ENCODE results near the gene CUBN. TPM values are rescaled to one million over a fixed set of nuclear protein-coding genes. Genes with fewer than 3 reads are reported as not detected.

CUBN gene
- total RNA-seq, 1 donor from 2014 or later: 0.32 TPM

GRCh38 chr10:17144757-17145156, 15.1 kb upstream of the CUBN start:
- Mint-ChIP-seq H3K4me3 (ENCODE audit: unreplicated experiment) (no peak overlapping the region), H3K4me1 (ENCODE audit: low read depth, unreplicated experiment) (no peaks in the 10 kb centered on the region), H3K27me3 (ENCODE audit: unreplicated experiment) (no peaks in the 10 kb centered on the region), H3K27ac (ENCODE audit: unreplicated experiment) (no peak overlapping the region), H3K36me3 (ENCODE audit: unreplicated experiment) (no peaks in the 10 kb centered on the region), H3K9me3 (ENCODE audit: unreplicated experiment) (no peaks in the 10 kb centered on the region)
- TF ChIP-seq CTCF (IDR thresholded peaks at IDR 0.05; ENCODE audit: partially characterized antibody, unreplicated experiment): no peak
- DNase-seq: no peak

- Mint-ChIP-seq H3K9me3 (ENCODE audit: unreplicated experiment) (peaks cover 1% of the 10 kb centered on the region), H3K36me3 (ENCODE audit: unreplicated experiment) (no peaks in the 10 kb centered on the region), H3K27ac (ENCODE audit: unreplicated experiment) (no peak overlapping the region), H3K4me1 (ENCODE audit: low read depth, unreplicated experiment) (peaks cover 4% of the 10 kb centered on the region), H3K27me3 (ENCODE audit: unreplicated experiment) (no peaks in the 10 kb centered on the region), H3K4me3 (ENCODE audit: unreplicated experiment) (no peak overlapping the region)
- no peak for DNase-seq
- TF ChIP-seq CTCF (IDR thresholded peaks at IDR 0.05; ENCODE audit: partially characterized antibody, unreplicated experiment): no peak
Measured at GRCh38 chr10:17144032-17144431, 14.4 kb upstream of the CUBN start.

- no peaks in the 10 kb centered on the region for H3K36me3 Mint-ChIP-seq (ENCODE audit: unreplicated experiment)
- H3K27me3 Mint-ChIP-seq (ENCODE audit: unreplicated experiment): peaks cover 2% of the 10 kb centered on the region
- peaks cover 4% of the 10 kb centered on the region for H3K4me1 Mint-ChIP-seq (ENCODE audit: low read depth, unreplicated experiment)
- no peak overlapping the region for H3K4me3 Mint-ChIP-seq (ENCODE audit: unreplicated experiment)
- DNase-seq: no peak
- H3K27ac Mint-ChIP-seq (ENCODE audit: unreplicated experiment): no peak overlapping the region
- H3K9me3 Mint-ChIP-seq (ENCODE audit: unreplicated experiment): peaks cover 1% of the 10 kb centered on the region
- no peak for TF ChIP-seq CTCF (IDR thresholded peaks at IDR 0.05; ENCODE audit: partially characterized antibody, unreplicated experiment)
Measured at GRCh38 chr10:17143055-17143690, 13.6 kb upstream of the CUBN start.

- no peak overlapping the region for H3K4me3 Mint-ChIP-seq (ENCODE audit: unreplicated experiment)
- H3K4me1 Mint-ChIP-seq (ENCODE audit: low read depth, unreplicated experiment): peaks cover 4% of the 10 kb centered on the region
- H3K27ac Mint-ChIP-seq (ENCODE audit: unreplicated experiment): no peak overlapping the region
- peaks cover 2% of the 10 kb centered on the region for H3K27me3 Mint-ChIP-seq (ENCODE audit: unreplicated experiment)
- TF ChIP-seq CTCF (IDR thresholded peaks at IDR 0.05; ENCODE audit: partially characterized antibody, unreplicated experiment): no peak
- no peak for DNase-seq
- H3K36me3 Mint-ChIP-seq (ENCODE audit: unreplicated experiment): no peaks in the 10 kb centered on the region
- peaks cover 1% of the 10 kb centered on the region for H3K9me3 Mint-ChIP-seq (ENCODE audit: unreplicated experiment)
Measured at GRCh38 chr10:17141504-17142229, 12.1 kb upstream of the CUBN start.

GRCh38 chr10:17140386-17140761, 10.8 kb upstream of the CUBN start:
- Mint-ChIP-seq H3K27ac (ENCODE audit: unreplicated experiment) (no peak overlapping the region), H3K9me3 (ENCODE audit: unreplicated experiment) (peaks cover 1% of the 10 kb centered on the region), H3K4me1 (ENCODE audit: low read depth, unreplicated experiment) (peaks cover 4% of the 10 kb centered on the region), H3K36me3 (ENCODE audit: unreplicated experiment) (no peaks in the 10 kb centered on the region), H3K27me3 (ENCODE audit: unreplicated experiment) (peaks cover 2% of the 10 kb centered on the region), H3K4me3 (ENCODE audit: unreplicated experiment) (no peak overlapping the region)
- no peak for TF ChIP-seq CTCF (IDR thresholded peaks at IDR 0.05; ENCODE audit: partially characterized antibody, unreplicated experiment)
- DNase-seq: no peak
